HepG2 (cell line): ENCODE results near the gene ECT2. TPM values are rescaled to one million over a fixed set of nuclear protein-coding genes. Genes with fewer than 3 reads are reported as not detected.

Source experiments
- ATAC-seq: fragments of 200-7000 bp; cut with Tn5 transposase; 3 replicates; pipeline ENCODE4 v1.9.1; 2020; ENCODE audit warnings: mild to moderate bottlenecking, moderate library complexity
- BruUV-seq: library from RNA; stranded (reverse); fragments of 400-500 nt; replicated peaks from 2 replicates; lab custom pipeline; 2021; lab: Mats Ljungman, UMichigan
- CTCF ChIA-PET: fragments of 300-600 bp; formaldehyde crosslinking; extraction: SDS; loops from one replicate; lab custom pipeline; 2021; ENCODE audit warnings: low total read pairs, inconsistent platforms, low intra/inter-chr PET ratio; lab: Yijun Ruan, JAX
- POLR2A ChIA-PET: fragments of 350-600 bp; sonication (Branson Sonifier 250); formaldehyde crosslinking; loops from one replicate; lab custom pipeline; 2020; ENCODE audit warnings: antibody characterized with exemption, inconsistent platforms; lab: Yijun Ruan, JAX
- DNase-seq: peaks from one replicate; pipeline ENCODE4 v3.0.0-alpha.2; 2015; ENCODE audit warnings: low spot score
- FAIRE-seq: peaks from 3 replicates; lab custom pipeline; 2011; peaks lifted over from hg19 to GRCh38; lab: Jason Lieb, UNC
- H2AFZ ChIP-seq: one replicate; pipeline ENCODE4 v1.6.1; 2011; ENCODE audit warnings: low read length, inconsistent platforms
- H3K27ac ChIP-seq: fragments of 300-600 bp; 3 replicates; pipeline ENCODE4 v1.8.0; 2011; ENCODE audit warnings: mixed run types, mild to moderate bottlenecking, mixed read lengths, low read length, inconsistent platforms; ENCODE audit not compliant: insufficient read depth; ENCODE audit errors: extremely low read length
- H3K27me3 ChIP-seq, 2 experiments: fragments of 200-600 bp in 1 of 2; 2 replicates in 1 of 2; 3 replicates in 1 of 2; pipeline versions ENCODE4 v1.6.0 to v1.8.0; 2011; ENCODE audit warnings: low read length in 2 of 2, mild to moderate bottlenecking in 2 of 2, moderate library complexity in 2 of 2, inconsistent platforms in 1 of 2; ENCODE audit not compliant: insufficient read depth in 2 of 2, control insufficient read depth in 1 of 2
- H3K36me3 ChIP-seq, 2 experiments: fragments of 200-600 bp in 1 of 2; replicated peaks in 1 of 2; 2 replicates in 1 of 2; 3 replicates in 1 of 2; pipeline versions ENCODE4 v1.5.1 to v1.8.0; 2011; ENCODE audit warnings: low read length in 2 of 2, inconsistent platforms in 1 of 2; ENCODE audit not compliant: insufficient read depth in 2 of 2, control insufficient read depth in 1 of 2
- H3K4me1 ChIP-seq: 2 replicates; pipeline ENCODE4 v1.5.1; 2012; ENCODE audit warnings: low read length, inconsistent platforms; ENCODE audit not compliant: insufficient read depth
- H3K4me2 ChIP-seq: 2 replicates; pipeline ENCODE4 v1.6.0; 2011; ENCODE audit warnings: low read depth, low read length, inconsistent platforms
- H3K4me3 ChIP-seq, 3 experiments: fragments of 200-600 bp in 1 of 3; sonication (generic), shearing (Covaris generic) in 1 of 3; replicated peaks in 1 of 3; 2 replicates each; pipeline ENCODE4 v1.5.1; 2011 to 2016; ENCODE audit warnings: low read length in 3 of 3, inconsistent platforms in 2 of 3, low read depth in 2 of 3, mild to moderate bottlenecking in 2 of 3, control low read depth in 1 of 3, mixed read lengths in 1 of 3; ENCODE audit not compliant: insufficient read depth in 1 of 3
- H3K79me2 ChIP-seq: one replicate; pipeline ENCODE4 v1.6.1; 2011; ENCODE audit warnings: low read length, inconsistent platforms; ENCODE audit not compliant: insufficient read depth
- H3K9ac ChIP-seq: 2 replicates; pipeline ENCODE4 v1.6.0; 2011; ENCODE audit warnings: mild to moderate bottlenecking, low read depth, low read length, inconsistent platforms; ENCODE audit not compliant: insufficient read depth
- H3K9me3 ChIP-seq: 2 replicates; pipeline ENCODE4 v1.5.1; 2012; ENCODE audit warnings: mild to moderate bottlenecking, low read length
- H4K20me1 ChIP-seq: 2 replicates; pipeline ENCODE4 v1.6.0; 2011; ENCODE audit warnings: inconsistent platforms, mild to moderate bottlenecking, low read length, moderate library complexity; ENCODE audit not compliant: insufficient read depth
- ATF7 ChIP-seq, 2 experiments: fragments of 450-650 bp in 1 of 2; sonication (generic) in 1 of 2; formaldehyde crosslinking in 1 of 2; IDR thresholded peaks; 2 replicates each; pipeline versions ENCODE4 v1.4.0 to v1.6.1; 2016 to 2020; ENCODE audit warnings: antibody characterized with exemption in 1 of 2, mild to moderate bottlenecking in 1 of 2, missing genetic modification reagents in 1 of 2
- GLI4 ChIP-seq: sonication (generic); formaldehyde crosslinking; IDR thresholded peaks from 2 replicates; pipeline ENCODE4 v1.5.1; 2020; ENCODE audit warnings: missing genetic modification reagents, mild to moderate bottlenecking, moderate library complexity, borderline replicate concordance
- HIVEP1 ChIP-seq: sonication (generic); formaldehyde crosslinking; IDR thresholded peaks from 2 replicates; pipeline ENCODE4 v1.4.0; 2020; ENCODE audit warnings: mild to moderate bottlenecking, missing genetic modification reagents
- IRF9 ChIP-seq: sonication (generic); formaldehyde crosslinking; IDR thresholded peaks from 2 replicates; pipeline ENCODE4 v1.8.0; 2022; ENCODE audit warnings: missing genetic modification reagents, mild to moderate bottlenecking, borderline replicate concordance
- ISX ChIP-seq: sonication (generic); formaldehyde crosslinking; conservative IDR thresholded peaks from 2 replicates; pipeline ENCODE4 v1.5.0; 2020; ENCODE audit warnings: missing genetic modification reagents
- MAFF ChIP-seq: IDR thresholded peaks from 2 replicates; pipeline ENCODE4 v1.6.1; 2011; ENCODE audit warnings: low read depth, low read length, improper control_type of control experiment
- MAFK ChIP-seq, 2 experiments: IDR thresholded peaks in 1 of 2; conservative IDR thresholded peaks in 1 of 2; 2 replicates each; pipeline ENCODE4 v1.6.1; 2011; ENCODE audit warnings: improper control_type of control experiment in 2 of 2, low read length in 2 of 2
- ZFP91 ChIP-seq: sonication (generic); formaldehyde crosslinking; IDR thresholded peaks from 2 replicates; pipeline ENCODE4 v1.9.0; 2022; ENCODE audit warnings: missing genetic modification reagents, mild to moderate bottlenecking, borderline replicate concordance
- ZNF225 ChIP-seq: sonication (generic); formaldehyde crosslinking; IDR thresholded peaks from 2 replicates; pipeline ENCODE4 v1.4.0; 2020; ENCODE audit warnings: mild to moderate bottlenecking, missing genetic modification reagents
- in situ Hi-C: cut with HindIII; loops from 2 replicates; pipeline ENCODE4 v1.10.0; 2017; ENCODE audit warnings: low pct_unique_long_range_greater_than_20kb; ENCODE audit not compliant: extremely low pct_ligation_motif_present
- intact Hi-C: fragments of 100-400 bp; cut with micrococcal nuclease; formaldehyde crosslinking; loops from one replicate; pipeline ENCODE4 v1.10.0; 2022; ENCODE audit not compliant: unreplicated experiment
- polyA plus RNA-seq, 8 experiments: library from polyadenylated mRNA; depleted of rRNA in 3 of 8; stranded (reverse) in 7 of 8; unstranded in 1 of 8; fragments of >200 nt; fragmentation: Illumina TruSeq in 4 of 8; extraction: Trizol in 4 of 8; gene quantifications; 2 replicates each; pipeline versions ENCODE4 v1.2.1 to v1.2.3, GENCODE V29; 2011 to 2016; ENCODE audit warnings: low read depth in 4 of 8, missing spikeins in 1 of 8, mixed read lengths in 1 of 8; ENCODE audit not compliant: insufficient read depth in 1 of 8
- total RNA-seq, 5 experiments: library from RNA; depleted of rRNA; stranded (reverse); fragments of >200 nt; fragmentation: Illumina TruSeq; extraction: Trizol; gene quantifications; 2 replicates each; pipeline ENCODE4 v1.2.3, GENCODE V29; 2016; ENCODE audit warnings: low read depth in 1 of 5

The ECT2 gene
- total and polyA plus RNA-seq, 2 of the 13 experiments (the other 11 are each of a cell fraction or from before 2014, with no cell fraction given), result 21.6 to 52.0 TPM

DNA sequence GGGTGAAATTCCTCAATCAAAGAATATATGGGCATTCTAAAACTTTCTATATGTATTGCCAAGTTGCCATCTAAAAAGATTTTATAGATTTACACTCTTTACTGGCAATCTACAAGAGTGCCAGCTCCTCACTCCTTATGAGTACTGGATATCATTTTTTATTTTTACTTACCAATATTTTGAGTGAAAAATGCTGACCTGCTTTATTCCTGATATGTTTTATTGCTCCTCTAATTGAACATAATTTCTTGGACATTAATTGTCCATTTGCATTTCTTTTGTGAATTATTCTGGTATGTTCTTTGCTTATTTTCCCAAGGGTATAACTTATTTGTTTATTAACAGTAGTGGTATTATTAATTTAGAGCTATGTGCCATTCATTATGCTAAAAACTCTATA lies 96.8 kb downstream of the ECT2 start:
- Histone ChIP-seq H4K20me1 (no peaks in the 10 kb centered on the region), H2AFZ (no peak overlapping the region), H3K27ac (no peak overlapping the region), H3K27me3 (peaks cover 0 to 4% of the 10 kb centered on the region in 2 experiments; a peak in 1 of 5 replicates), H3K36me3 (no peaks in the 10 kb centered on the region), H3K79me2 (no peaks in the 10 kb centered on the region), H3K4me2 (no peak overlapping the region), H3K4me1 (no peaks in the 10 kb centered on the region), H3K9ac (no peak overlapping the region), H3K9me3 (no peaks in the 10 kb centered on the region), H3K4me3 (no peak overlapping the region)
- ChIA-PET CTCF (no interaction called here), POLR2A (no interaction called here)
- BruUV-seq, result no TSS peak
- DNase-seq (no peak), ATAC-seq (no peak), FAIRE-seq (no peak)
- in situ Hi-C loops (no loop called here), intact Hi-C loops (no loop called here)
- TF ChIP-seq ZNF225 (no peak), MAFF (peak; percentile 30; the same call in 1 of the 2 replicates), GLI4 (CRISPR knock-in tag) (no peak), IRF9 (CRISPR knock-in tag) (no peak), ISX (no peak), HIVEP1 (CRISPR knock-in tag) (no peak), MAFK (conservative IDR thresholded peaks at IDR 0.05 in 1 of 2, IDR thresholded peaks at IDR 0.05 in 1 of 2; ENCODE audit: low read length in 2 of 2) (peak; percentile 30 to 49; a peak in 3 of 4 replicates), ATF7 (IDR thresholded peaks at IDR 0.05) (no peak), ATF7 (CRISPR knock-in tag; IDR thresholded peaks at IDR 0.05) (no peak), ZFP91 (CRISPR knock-in tag) (no peak)
